GM18870 (cell line): ENCODE results near the gene ASIC3.

Experiments used
- ATAC-seq: cut with Tn5 transposase; IDR thresholded peaks from one replicate; pipeline ENCODE4 v1.9.1; 2021; ENCODE audit warnings: moderate library complexity; ENCODE audit not compliant: unreplicated experiment

ASIC3 gene

DNA sequence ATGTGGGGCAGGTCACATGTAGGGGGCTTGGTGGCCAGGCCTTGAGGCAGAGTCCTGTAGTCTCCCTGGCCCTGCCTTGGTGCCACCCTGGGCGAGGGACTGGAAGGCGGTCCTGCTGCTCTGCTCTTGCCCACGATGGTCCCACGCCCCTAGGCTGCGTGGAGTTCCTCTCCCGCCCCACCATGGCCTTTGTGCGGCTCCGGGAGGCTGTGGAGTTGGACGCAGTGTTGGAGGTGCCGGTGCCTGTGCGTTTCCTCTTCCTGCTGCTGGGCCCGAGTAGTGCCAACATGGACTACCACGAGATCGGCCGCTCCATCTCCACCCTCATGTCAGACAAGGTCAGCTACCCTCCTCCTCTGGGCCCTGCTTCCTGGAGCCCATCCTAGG lies 22.2 kb downstream of the ASIC3 start:
- no peak for ATAC-seq

DNA sequence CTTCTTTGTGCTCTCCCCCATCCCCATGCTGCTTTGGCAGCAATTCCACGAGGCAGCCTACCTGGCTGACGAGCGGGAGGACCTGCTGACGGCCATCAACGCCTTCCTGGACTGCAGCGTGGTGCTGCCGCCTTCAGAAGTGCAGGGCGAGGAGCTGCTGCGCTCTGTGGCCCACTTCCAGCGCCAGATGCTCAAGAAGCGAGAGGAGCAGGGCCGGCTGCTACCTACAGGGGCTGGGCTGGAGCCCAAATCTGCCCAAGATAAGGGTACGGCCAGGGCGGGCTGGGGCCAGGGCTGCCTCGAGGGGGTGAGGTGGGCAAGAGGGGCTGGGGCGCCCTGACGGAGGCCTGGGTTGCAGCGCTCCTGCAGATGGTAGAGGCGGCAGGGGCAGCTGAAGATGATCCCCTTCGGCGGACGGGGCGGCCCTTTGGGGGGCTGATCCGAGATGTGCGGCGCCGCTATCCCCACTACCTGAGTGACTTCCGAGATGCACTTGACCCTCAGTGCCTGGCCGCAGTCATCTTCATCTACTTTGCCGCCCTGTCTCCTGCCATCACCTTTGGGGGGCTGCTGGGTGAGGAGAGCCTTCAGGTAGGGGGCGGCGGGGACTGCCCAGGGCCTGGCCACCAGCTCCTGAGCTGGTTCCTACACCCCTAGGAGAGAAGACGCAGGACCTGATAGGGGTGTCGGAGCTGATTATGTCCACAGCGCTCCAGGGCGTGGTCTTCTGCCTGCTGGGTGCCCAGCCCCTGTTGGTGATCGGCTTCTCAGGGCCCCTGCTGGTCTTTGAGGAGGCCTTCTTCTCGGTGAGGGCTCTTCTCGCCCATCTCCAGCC lies 22.9 kb downstream of the ASIC3 start:
- ATAC-seq = no peak

DNA sequence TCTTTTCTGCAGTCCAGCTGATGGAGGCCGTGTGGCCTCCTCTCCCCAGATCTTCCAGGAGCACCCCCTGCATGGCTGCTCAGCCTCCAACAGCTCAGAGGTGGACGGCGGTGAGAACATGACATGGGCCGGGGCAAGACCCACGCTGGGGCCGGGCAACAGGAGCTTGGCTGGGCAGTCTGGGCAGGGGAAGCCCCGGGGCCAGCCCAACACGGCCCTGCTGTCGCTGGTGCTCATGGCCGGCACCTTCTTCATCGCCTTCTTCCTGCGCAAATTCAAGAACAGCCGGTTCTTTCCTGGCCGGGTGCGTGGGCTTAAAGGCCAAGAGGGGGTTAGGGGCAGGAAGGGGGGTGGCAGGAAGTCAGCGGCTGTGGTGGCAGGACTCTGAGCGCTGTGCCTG lies 25.7 kb downstream of the ASIC3 start:
- ATAC-seq = no peak

DNA sequence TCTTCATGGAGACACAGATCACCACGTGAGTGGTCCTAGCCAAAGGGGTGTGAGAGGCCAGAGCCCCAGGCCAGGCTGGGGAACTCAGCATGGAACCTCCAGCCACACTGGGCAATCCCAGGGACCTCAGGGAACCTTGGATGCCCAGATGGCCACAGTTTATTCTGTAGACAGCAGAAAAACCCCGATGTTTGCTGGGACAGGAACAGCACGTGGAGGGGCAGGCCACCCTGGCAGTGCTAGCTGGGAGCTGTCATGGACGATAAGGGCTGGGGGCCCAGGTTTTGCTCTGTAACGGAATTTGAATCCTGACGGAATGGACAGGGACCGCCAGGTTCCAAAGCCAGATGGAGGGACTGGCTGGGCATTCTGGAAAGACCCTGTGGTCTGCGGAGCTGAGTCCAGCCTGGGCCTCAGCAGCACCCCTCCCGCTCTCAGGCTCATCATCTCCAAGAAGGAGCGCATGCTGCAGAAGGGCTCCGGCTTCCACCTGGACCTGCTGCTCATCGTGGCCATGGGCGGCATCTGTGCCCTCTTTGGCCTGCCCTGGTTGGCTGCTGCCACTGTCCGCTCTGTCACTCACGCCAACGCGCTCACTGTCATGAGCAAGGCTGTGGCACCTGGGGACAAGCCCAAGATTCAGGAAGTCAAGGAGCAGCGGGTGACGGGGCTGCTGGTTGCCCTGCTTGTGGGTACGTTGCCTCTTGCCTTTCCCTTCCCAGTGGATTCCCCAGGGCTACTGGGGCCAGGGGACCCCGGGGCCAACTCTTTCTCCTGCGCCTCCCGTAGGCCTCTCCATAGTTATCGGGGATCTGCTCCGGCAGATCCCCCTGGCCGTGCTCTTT lies 26.7 kb downstream of the ASIC3 start:
- no peak for ATAC-seq

DNA sequence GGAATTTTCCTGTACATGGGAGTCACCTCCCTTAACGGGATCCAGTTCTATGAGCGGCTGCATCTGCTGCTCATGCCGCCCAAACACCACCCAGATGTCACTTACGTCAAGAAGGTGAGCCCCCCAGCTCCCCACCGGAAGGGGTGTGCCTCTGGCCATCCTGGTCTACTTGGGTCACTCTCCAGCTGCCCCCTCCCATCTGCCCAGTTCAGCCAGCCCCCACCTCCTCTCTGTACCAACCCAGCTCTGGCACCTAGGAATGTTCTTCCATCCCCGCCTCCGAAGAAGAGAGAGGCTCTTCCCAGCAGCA lies 27.3 kb downstream of the ASIC3 start:
- ATAC-seq = no peak

DNA sequence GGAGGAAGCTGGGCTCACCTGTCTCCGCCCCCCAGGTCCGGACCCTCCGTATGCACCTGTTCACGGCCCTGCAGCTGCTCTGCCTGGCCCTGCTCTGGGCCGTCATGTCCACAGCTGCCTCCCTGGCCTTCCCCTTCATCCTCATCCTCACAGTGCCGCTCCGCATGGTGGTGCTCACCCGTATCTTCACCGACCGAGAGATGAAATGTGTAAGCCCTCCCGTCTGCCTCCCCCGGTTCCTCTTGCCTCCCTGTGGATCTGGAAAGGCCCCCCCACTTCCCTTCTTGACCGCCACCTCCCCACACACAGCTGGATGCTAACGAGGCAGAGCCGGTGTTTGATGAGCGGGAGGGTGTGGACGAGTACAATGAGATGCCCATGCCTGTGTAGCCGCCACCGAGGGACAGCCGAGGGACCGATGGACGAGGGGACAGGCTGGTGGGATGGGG lies 27.7 kb downstream of the ASIC3 start:
- ATAC-seq = no peak

DNA sequence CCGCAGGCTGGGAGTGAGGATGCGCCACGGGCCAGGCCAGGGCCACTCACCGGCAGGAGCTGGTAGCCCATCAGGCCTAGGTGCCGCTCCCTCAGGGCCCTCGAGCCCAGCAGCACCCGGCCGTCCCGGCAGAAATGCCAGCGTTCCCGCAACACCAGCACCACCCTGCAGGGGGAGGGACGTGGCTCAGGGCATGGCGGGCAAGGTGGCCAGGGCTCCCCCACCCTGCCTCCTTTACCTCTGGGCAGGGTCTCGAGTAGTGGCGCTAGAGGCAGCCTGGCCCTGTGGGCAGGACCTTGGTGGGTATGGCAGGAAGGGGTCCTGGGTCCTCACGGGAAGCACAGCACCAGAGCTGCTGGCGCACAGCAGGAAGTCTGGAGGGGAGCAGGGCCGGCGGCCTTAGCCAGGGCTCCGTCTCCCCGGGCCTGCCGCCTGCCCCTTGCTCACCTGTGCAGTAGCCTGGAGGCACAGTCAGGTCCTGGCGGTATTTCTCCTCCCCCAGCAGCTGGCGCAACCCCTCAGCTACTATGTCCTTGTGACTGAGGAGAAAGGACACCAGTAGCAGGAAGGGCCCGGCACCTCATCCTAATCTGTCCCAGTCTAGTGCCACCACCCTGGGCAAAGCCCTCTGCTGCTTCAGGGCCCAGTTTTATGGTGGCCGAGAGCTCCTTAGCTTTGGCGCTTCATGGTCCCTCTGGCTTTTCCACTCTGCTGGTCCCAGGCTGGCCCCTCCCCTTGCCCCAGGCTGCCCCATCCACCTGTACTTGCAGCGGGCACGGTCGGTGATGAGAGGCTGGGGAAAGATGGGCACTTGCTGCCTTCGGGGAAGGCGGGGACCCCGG lies 28.8 kb downstream of the ASIC3 start:
- no peak for ATAC-seq

DNA sequence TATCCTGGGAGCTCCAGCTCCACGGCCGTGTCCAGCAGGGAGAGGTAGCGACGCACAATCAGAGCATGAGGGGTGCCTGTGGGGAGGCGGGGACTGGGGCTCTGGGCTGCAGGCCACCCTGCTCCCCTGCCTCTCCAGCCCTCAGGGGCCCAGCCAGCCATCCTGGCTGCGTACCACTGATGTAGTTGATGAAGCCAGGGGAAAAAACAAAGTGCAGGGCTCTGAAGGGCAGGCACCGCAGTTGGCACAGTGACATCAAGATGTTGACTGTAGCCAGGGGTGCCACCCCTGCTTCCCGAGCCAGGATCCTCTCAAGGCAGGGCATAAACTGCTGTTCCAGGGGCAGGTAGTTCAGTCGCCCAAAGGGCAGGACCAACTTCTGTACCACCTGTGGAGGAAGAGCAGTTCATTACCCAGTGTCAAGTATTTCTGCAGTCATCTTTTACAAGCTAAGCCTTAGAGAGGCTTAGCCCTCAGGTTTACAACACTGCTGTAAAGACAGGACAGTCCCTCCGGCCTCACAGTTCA lies 29.4 kb downstream of the ASIC3 start:
- no peak for ATAC-seq

DNA sequence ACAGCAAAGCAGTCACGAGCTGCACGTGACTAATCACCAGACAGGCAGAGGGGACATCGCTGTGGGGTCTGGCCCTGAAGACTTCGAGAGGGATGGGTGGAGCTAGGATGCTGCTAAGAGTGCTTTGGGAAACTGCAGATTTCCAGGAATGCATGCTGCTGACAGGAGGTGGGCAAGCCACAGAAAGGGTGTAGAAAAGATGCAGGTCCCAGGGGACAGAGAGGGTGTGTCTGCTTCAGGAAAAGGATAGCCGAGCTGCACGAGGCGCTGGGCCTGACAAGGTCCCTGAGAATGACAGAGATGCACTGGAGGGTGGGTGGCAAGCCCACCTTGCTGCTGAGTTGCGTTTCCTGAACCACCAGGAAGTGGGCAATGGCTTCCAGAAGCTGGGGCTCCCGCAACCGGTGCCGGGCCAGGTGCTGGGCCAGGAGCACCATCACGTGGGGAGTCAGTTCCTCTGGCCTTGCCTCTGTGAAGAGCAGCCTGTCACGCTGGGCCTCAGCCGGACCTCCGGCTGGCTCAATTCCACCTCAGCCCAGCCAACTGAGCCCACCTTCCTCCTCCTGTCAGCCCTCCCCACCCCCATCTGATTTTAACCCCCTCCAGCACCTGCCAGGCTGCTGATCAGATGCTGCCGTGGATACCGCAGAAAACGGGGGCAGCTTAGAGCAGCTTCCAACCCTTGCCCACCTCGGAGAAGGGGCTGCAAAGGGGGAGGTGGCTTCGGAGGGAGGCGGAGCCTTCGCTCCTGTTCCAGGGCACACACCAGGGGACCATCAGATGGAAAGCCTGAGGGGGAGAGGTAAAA lies 30.1 kb downstream of the ASIC3 start:
- no peak for ATAC-seq

DNA sequence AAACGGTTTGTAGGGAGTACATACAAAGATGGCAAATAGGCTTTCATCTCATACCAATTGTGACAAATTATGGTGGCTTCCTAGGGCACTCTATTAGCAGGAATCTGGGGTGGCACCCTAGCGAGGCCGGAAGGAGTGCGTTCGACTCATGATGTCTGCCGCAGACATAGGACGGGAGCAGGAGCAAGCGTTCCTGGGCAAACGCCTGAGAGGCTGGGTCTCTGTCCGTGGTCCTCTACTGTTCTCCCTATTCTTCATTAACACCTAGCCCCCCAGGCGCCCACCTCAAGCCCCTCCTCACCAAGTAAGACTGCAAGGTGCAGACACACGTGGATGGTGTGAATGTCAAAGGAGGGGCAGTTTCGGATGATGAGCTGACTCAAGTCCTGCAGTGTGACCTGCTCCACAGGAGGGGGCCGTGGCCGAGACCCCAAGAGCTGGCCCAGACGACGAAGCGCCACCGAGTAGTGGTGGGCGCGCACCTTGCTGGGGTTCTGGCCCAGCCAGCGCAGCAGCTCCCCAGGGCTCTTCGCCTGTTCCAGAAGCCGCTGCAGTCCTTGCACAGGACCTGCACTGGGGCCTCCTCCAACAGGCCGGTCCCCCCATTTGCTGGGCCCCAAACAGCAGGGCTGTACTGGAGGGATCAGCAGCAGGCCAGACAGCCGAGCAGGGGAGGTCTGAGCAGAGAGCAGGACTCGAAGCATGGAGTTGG lies 31.0 kb downstream of the ASIC3 start:
- no peak for ATAC-seq

DNA sequence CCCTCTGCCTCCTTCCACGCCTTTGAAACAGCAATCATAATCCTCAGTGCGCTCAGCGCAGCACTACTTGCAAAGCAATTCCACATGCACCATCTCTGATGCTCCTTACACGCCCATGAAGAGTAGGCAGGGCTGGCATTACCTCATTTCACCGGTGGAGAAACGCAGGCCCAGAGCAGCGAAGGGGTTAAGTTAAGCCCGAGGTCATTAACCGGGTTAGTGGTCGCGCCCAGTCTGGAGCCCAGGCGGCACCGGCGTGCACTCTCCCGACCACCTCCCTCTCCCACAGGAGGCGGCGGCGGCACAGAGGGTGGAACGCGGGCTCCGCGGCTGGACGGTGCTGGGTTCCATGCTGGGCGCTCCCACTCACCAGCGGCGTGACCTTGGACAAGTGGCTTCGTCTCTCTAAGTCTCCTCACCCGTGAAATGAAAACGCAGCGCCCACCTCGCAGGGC lies 31.8 kb downstream of the ASIC3 start:
- ATAC-seq = no peak

DNA sequence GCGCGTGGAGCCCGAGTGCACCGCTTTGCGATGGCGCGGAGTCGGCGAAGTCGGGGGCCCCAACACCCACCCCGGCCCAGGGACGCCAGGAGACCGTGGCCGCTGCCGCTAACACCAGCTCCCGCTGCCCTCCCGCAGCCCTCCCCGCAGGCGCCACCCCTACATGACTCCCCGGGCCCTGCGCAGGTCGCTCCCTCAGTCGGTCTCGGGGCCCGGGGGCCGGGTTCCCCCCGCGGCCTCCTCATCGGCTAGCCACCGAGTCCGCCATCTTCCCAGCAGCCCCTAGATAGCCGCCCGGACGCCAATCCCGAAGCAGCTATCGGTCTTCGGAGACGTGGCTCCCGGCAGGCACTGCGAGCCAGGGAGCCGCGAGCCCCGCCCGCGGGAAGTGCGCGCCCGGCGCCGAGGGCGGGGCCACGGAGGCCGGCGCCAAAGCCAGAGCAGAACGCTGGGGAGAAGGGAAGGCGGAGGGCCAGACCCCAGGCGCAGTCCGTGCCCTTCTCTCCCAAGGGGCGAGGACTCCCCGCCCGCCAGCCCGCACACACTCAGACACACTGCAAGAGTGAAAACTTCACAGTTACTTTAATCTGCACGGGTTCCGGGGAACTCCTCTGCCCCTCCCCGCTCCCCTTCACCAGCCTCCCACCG lies 32.3 kb downstream of the ASIC3 start, which contains the start of gene FASTK:
TSS of gene FASTK (minus strand) at position 288 of the 648 bp plus-strand sequence. CDS start at position 245, 43 bp downstream.
- ATAC-seq = peak; percentile 43

DNA sequence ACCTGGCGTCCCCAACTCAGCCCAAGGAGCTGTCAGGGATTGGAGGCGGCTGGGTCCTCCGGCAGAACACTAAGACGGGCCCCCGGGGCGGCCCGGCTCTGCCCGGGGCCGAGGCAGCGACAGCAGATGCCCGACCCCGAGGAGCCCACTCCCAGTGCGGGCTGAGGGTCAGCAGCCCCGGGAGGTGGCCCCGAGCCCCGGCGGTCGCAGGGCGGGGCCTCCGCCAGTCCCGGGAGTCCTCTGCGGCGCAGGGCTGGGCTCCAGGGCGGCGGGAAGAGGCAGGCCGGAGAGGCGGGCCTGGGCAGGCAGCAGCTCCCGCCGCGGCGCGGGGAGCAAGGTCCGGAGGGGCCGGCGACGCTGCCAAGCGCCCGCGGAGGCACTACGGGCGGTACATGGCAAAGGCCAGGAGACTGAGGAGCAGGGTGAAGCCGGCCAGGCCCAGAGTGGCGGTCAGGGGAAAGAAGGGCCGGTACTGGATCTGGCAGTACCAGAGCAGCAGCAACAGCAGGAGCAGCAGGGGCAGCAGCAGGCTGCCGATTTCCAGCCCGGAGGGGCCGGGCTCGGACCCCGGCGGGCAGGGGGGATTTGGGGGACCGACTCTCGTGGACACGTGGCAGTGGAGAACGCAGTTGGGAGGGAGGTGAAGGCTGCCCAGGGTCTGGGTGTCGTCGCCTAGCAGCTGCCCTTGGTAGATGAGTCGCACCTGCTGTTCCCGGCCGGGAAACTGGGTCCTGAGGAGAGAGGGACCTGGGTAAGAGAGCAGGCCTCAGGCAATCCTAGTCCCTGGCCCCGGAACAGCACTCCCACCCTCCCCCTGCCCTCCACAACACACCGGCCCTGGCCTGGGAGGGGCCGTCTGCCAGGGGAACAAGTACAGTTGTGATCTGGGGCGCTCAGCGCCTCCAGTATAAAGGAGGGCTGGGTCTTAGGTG lies 33.1 kb downstream of the ASIC3 start:
- no peak for ATAC-seq

DNA sequence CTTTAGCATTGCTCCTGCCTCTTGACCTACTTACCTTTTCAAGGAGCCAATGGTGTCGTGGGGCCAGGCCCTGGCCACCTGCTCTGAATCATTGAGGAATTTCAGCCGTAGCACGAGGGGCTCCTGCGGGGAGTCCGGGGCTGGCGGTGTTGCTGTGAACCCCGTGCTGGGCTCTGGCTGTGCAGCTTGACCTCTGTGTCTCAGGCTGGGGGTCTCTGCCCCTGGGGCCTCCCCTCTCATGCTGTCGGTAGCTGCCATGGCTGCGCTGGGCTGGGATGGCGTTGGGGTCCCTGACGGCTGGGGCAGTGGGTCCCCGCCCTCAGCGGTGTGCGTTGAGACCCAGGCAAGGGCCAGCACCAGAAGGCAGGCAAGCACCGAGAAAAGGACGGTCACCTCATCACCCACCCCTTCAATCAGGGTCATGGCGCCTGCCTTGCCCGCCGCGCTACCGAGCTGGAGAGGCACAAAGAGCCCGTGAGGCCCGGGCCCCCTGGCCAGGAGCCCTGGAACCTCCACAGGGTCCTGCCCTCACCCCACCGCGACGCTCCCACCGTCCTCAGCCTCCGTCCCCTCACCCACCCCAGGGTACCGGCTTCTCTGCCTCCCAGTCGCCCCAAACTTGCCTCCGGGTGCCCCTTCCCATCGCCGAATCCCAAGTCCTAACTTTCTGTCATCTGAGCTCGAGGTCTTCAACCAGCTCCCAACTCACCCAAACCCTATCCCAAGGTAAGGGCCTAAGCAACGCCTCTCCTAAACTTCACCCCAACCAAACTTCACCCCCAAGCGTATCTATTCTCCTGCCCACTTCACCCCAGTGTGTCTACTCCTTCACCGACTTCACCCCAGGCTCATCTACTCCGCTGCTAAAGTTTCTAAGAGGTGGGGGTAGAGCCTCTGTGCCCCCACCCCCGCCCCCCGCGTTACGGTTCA lies 34.1 kb downstream of the ASIC3 start:
- ATAC-seq = no peak

DNA sequence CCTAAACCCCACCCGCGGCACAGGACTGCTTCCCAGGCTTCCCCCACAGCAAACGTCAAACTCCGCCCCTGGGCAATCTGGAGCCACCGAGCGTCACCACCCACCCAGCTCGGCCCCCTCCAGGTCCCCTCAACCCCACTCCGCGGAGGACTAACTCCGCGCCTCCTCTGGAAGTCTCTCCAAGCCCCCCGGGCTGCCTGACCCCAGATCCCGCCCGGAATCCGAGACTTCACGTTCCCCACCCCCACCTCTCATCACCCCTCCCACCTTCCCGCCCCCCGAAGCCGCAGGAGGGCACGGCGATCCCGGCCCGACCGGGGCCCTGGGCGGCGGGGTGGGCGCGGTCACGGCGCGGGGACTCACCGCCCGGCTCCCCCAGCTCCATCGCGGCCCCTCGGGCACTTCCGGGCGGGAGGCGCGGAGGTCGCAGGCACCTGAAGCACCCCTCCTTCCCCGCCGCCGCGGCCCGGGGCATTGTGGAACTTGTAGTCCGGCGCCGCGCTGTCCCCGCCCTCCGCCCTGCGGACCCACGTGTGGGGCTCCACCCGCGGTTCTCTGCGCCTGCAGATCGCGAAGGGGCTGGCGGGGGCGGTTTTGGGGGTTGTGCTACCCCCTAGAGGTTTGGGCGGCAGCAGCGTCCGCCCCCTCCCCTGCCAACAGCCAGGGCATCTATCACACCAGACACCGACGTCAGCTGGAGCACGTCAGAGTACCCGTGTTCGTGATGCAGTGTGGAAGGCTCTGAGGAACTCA lies 34.9 kb downstream of the ASIC3 start, which contains the start of gene TMUB1:
TSS of gene TMUB1 (minus strand) at position 423 of the 753 bp plus-strand sequence. CDS start 930 bp downstream, outside the sequence.
- no peak for ATAC-seq

DNA sequence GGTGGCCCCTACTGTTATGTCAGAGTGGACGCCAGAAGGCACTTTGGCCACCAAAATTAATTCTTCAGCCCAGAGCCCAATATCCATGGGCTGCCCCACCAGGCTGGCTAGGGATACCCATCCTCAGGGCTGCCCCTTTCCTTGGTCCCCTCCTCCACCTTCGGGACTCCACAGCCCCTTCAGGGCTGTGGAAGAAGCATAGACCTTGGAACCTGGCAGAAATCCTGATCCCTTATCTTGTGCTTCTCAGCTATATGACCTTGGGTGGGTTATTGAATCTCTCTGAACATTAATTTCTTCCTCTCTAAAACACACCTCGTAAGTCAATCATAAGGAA lies 35.5 kb downstream of the ASIC3 start:
- no peak for ATAC-seq
